Fibroblast of lung (primary cell): ENCODE results near the gene PROSER2.

Experiments used
- CTCF ChIP-seq, 2 donors: IDR thresholded peaks in 1 of 2; conservative IDR thresholded peaks in 1 of 2; 1 replicate in 1 of 2; 2 replicates in 1 of 2; pipeline ENCODE4 v1.5.1; 2011 to 2012; ENCODE audit warnings: low read length in 2 of 2, control low read depth in 1 of 2, inconsistent platforms in 1 of 2, low read depth in 1 of 2, mild to moderate bottlenecking in 1 of 2
- EZH2 ChIP-seq: IDR thresholded peaks from 2 replicates; pipeline ENCODE4 v1.5.1; 2012; ENCODE audit warnings: low read length, control low read depth, mild to moderate bottlenecking; ENCODE audit errors: missing control alignments

- TF ChIP-seq CTCF (conservative IDR thresholded peaks at IDR 0.05 in 1 of 2, IDR thresholded peaks at IDR 0.05 in 1 of 2; ENCODE audit: low read depth in 1 of 2, low read length in 2 of 2) (no peak), EZH2 (no peak)
Observed at GRCh38 chr10:11878776-11879175, 55.6 kb downstream of the PROSER2 start.
